Stimulated activated CD8-positive, alpha-beta memory T cell treated with anti-CD3 and anti-CD28 coated beads, Interleukin-4, amount 100 ng/mL, for 48 hours (primary cell): ENCODE measurements around the gene ENTREP1.
"Not testable (repeated sequence)": the region's sequence is repeated elsewhere in the genome, so short reads cannot be mapped to it uniquely, and the experiment has no call there.

Experiments used
- DNase-seq: peaks from one replicate; pipeline ENCODE4 v3.0.0-alpha.2; 2020

The ENTREP1 gene

DNA sequence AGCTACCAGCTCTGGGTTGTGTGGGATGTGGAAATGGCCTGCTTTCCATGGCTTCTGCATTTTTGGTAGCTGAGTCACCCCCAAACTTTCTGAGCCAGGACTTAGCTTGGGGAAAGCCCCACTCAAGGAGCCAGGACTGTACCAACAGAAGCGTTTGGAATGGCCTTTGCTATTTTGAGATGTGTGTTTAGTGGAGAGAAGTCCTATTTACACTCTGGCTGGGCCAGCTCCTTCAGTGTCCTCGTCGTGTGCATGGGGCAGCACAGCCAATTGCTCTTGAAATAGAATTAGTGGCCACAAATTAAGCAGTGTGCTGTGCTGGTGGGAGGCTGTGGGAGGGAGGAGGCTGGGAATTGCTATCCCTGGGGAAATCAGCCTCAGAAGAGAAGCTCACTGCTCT, 51.6 kb downstream of the ENTREP1 start:
- no peak for DNase-seq

DNA sequence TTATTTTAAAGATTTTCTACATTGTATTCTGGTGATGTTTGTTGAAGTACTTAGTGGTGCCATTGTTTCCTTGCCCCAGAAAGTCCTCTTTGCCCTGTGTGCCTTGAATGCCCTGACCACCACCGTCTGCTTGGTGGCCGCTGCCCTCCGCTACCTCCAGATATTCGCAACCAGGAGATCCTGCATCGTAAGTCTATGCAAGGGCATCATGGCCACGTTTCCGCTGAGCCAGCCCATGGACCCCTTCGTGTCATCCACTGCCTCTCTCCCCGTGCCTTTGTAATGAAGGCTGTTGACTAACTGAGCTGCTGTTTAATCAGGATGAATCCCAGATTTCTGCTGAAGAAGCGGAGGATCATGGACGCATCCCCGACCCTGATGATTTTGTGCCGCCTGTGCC, 52.3 kb downstream of the ENTREP1 start:
- DNase-seq, result no peak

DNA sequence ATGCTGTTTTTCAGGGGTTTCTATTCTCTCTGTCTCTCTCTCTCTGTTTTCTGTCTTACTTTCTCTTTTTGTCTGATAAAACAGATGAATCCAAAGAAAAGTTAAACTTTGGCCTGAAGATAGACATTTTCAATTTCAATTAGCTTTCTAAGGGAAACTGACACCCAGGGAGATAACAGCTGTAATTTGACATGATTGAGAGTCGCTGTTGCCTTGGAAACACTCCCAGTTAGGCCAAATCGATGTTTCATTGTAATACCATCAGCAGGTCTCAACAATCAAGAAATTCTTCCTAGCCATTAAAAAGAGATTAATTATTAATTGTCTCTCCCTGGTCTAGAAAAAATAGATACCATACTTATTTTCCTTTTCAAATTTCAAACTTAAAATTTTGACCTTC, 53.0 kb downstream of the ENTREP1 start:
- no peak for DNase-seq

DNA sequence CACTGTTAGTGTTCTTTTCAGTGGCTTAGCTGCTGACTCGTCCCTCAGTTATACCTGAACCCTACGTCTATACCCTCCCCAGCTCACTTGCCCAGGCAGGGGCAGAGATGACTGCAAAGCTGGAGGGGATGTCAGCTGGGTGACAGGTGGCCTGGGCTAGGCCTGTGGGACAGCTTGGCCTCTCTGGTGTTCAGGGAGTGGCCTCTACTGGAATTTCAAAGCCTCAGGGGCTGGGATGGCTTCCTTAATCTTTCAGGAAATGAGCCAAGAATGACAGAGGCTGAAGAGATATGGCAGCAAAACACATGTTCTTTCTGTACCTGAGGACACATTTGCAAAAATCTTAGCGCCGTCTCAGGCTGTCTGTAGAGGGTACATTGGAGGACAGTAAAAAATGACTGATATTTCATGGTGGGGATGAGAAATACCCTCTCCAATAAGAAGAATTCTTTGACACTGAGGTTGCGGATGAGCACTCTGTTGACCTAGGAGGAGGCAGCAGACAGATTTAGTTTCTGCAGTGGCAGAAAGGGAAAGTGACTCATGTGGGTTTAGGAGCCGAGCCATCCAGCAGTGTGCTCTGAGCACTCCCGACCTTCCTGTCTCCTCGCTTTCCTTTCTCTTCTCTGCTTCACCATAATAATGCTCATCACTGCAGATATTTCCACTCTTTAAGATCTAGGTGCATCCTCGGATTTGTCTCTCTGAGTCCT, 54.4 kb downstream of the ENTREP1 start:
- no peak for DNase-seq

DNA sequence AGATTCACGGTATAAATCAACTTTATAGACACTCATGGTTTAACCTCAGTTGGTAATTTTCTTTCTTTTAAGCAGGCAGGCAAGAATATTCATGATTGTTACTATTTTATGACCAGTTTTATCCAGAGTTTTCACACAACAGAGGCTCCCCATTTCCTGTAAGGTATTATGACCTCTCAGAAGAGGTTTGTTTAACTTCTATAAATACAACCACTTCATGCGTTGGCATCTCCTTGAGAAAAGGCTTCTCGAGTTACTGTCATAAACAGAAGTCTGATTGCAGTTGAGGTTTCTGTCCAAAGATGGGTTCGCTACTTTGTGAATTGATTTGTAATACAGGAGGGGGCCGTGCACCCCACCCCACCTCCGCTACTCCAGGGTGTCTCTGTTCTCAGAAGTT, 55.3 kb downstream of the ENTREP1 start:
- DNase-seq, result no peak

DNA sequence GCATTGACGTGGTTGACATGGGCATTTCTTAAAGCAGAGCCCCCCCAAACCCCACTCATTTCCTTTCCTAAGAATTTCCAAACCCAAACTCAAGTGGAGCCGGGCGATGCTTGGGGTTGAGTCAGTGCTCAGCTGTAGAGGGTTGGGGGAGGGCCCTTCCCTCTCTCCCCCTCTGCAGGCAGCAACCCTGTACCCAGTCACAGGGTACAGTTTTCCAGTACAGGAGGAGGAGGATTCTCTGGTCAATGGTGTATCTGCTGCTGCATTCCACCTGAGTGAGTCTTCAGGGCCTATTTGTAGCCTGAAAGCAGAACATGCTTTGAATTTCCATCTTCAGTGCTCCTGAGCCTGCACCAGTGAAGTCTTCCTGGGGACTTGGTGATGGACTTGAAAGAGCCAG, 55.8 kb downstream of the ENTREP1 start:
- no peak for DNase-seq

DNA sequence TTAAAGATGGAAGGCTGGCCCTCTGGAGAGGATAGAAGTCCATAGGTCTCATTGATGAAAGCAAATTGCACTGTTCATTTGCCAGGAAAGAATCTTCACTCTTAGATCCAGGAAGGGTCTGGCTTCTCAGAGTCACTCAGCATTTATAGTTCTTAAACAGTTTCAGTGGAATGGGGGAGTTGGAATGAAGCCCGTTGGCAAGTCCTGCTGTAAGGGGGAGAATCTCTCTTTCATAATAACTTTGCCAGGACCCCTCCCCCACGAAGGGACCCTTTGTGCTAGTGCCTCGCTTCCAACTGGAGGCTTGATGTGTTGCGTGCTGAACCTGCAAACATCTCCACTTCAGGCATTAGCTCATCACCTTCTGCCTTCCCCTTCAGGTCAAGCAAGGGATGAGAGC, 57.1 kb downstream of the ENTREP1 start:
- DNase-seq, result no peak

DNA sequence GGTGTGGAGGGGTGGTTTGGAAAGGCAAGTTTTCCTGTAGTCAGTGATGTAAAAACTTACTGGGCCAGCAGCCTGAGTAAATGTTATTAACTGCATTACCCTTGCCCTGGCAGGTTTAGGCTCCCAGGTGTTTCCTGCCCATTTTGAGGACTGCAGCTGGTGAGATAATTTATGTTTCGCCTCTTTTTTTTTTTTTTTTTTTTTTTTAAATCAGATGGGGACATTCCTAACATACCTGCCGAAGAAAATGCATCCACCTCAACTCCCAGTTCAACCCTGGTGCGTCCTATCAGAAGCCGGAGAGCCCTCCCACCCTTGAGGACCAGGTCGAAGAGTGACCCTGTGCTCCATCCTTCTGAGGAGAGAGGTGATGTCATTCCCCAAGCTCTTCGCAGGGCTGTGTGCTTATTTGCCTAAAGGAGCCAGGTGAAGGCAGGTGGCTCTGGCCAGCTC, 60.6 kb downstream of the ENTREP1 start:
- DNase-seq, result no peak

DNA sequence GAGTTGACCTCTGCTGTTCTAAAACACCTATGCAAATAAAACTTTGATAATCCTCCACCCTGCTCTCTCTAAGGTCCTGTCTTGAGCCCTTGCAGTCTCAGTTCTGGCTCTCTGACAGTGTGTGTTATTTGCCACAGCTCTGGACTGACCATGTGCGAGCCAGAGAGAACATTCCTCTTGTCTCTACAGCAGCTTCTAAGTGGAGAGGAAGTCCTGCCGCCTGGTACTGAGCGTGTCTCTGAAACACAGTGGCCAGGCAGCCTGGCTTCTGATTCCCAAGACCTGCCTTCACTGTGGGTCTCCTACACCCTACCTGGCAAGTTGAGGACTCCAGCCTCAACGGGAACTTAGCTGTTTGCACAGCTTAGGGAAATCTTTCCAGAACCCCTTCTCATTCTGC, 61.6 kb downstream of the ENTREP1 start:
- DNase-seq, result no peak

DNA sequence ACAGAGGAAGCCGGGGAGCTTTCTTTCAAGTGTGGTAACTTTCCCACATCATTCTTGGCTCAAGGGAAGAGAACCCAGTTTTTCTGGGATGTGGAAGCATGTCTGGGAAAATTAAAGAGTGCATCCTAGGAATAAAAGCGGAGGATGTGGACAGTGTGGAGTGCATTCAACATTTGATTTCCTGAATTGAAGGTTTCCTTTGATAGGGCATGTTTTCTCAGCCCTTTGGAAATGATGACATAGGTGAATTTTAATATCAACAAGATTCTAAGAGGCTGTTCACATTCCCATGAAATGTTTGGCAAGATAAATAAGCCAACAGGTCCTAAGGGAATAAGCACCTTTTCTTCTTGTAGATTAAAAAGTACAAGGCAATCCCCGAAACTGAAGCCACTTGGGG, 63.6 kb downstream of the ENTREP1 start:
- no peak for DNase-seq

DNA sequence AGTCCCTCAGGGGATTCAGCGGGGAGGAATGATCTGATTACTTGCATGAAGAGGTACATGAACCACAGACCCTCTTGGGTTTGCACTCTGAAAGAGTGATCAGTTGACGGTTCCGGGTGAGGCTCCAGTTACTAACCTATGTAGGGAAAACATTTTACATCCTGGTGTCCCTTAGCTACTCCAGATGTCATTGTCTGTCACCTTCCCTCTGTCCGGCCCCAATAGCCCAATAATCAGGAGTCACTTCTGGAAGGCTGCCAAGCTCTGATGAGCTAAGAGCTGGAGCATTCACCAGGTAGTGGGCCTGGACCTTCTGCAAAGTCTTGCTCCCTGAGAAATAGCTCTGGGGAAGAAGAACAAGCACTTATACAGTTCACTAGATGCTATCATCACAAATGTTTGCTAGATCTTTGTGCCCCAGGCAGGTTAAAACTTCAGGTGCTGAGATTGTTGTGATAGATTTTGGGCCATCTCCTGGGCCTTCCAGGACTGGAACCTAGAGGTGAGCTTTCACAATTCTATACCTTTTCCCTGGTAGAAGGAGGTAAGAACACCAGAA, 64.5 kb downstream of the ENTREP1 start:
- no peak for DNase-seq

DNA sequence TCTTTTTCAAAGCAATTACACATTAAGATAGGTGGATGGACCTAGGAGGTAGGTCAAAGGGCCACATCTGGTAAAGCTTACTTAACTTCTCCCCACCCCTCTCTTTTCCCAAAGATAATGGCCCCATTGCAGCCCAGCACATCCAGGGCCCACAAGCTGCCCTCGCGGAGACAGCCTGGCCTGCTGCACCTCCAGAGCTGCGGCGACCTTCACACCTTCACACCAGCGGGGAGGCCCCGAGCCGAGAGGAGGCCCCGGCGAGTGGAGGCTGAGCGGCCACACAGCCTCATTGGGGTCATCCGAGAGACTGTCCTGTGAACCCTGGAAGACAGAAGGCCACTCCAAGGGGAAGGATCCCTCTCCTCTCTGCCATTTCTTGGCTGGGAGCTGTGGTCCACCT, 66.5 kb downstream of the ENTREP1 start:
- DNase-seq, result no peak

DNA sequence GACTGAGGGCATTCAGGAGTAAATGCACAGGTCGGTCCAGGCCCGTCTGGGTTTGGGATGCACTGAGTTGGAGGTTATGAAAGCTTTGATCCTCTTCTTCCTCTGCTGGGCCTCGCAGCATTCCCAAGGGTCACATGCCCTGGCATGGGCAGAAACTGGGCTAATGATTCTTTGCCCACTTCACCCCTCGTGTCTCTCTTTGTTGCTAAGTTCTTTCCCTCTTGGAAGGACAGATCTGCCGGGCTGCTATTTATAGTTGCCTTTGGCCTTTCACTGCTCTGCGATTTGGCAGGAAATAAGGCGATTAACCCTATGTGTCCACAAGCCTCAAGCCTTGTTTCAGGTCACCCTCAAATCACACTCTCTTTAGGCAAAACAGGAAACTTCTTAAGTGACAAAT, 66.9 kb downstream of the ENTREP1 start:
- no peak for DNase-seq

DNA sequence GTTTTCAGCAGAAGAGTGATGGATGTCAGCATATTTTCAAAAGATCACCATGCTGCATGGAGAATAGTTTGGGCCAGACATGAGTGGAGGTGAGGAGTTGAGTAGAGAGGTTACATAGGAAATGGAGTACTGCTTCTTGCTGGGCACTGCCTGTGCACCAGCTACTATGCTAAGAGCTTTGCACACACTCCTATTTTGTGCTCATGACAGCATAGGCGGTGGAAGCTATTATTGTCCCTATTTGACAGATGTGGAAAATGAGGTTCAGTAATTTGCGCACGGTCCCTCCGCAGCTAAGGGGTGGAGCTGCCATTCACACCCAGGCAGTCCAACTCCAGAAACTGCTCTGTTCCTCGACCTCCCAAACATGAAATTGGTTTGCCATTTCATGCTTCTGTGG, 67.8 kb downstream of the ENTREP1 start:
- no peak for DNase-seq

DNA sequence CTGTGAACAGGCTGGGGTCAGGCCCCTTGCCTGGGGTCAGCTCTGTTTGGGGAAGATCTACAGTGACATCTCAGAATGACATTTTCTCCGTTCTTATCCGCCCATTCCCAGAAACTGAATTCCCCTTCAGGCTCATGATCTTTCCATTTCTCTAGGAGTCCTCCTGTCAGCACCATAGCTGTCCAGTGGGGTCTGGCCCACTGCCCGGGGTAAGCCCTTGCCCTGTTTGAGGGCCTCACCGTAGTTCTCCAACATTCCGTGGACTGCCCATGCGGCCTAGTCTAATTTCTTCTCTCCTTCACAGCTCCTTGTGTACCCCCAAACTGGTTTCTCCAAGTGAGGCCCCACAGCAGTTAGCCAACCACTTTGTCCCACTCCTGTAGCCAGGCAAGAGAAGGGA, 68.4 kb downstream of the ENTREP1 start:
- DNase-seq, result no peak

DNA sequence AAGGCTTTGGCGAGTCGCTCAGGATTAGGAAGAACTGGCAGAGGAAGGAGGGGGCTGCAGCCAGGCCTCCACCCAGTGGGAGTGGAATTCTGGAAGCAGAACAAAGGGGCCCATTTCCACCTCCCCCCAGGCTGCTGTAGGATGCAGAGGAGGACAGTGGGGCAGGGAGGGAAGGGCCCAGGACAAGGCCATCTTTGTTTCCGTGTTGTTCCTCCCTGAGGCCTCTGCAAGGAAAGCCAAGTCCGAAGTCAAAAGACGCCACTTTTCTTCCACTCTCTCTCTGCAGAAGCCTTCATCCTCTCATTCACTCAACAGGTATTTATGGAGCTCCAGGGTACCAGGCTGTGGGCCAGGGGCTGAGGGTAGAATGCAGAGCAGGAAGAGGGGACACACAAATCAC, 70.7 kb downstream of the ENTREP1 start:
- DNase-seq, result no peak

DNA sequence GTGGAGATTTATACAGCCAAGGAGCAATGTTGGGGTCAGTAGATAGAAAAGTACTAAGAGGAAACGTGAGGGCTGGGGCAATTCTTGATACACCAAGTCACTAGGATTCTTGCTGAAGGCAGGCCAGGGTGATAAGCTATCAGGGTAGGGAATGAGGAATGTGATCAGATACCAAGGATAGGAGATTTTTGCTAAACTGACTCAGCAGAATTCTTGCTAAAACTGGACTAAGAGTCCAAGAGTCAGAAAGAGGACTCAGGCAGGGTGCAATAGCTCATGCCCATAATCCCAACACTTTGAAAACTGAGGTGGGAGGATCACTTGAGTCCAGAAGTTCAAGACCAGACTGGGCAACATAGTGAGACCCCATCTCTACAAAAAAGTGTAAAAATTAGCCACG, 71.7 kb downstream of the ENTREP1 start:
- DNase-seq, result no peak

DNA sequence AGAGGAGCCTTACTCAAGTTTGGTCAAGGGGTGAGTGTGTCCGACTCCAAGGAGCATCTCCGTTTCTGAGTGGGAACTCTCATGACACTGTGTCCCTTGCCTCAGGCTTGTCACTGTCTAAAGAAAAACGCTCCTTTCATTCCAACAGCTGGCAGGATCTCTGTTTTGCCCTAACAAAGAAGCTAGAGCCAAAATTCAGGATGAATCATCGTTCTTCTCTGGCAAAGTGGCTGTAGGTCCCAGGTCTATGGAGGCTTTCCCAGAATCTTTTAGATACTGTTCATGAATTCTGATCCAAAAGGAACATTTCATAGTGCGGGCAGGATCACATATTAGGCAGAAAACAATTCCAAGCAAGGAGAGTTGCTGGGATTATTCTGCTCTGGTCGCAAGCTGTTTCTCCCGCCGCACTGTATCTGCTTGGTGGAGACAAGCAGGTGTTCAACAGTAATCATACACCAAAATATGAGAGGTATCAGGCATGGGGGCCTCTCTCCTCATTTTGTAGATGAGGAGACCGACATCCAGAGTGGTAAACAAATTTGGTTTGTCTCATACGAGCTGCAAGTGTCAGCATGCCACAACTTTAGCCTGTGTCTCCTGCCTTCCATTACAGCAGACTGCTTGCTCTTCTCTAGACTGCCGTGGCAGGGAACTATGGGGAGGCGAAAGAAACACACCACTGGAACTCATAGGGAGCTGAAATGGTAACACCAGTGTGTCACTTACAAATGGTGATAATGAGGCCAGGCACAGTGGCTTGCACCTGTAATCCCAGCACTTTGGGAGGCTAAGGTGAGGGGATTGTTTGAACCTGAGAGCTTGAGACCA, 72.6 kb downstream of the ENTREP1 start:
- no peak for DNase-seq

DNA sequence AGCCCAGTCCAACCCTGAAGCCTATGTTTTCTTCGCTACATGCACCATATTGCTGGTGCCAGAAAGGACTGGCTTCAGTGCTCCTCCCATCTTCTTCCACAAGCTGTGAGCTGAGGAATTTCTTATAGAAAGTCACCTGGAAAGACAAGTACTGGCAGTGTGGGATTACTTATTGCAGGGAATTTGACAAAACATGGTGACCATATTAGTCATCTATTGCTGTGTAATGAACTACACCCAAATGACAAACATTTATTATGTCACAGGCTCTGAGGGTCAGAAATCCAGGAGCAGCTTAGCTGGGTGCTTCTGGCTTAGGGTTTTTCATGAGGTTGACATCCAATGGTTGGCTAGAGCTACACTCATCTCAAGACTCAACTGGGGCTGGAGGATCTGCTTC, 75.5 kb downstream of the ENTREP1 start:
- no peak for DNase-seq

DNA sequence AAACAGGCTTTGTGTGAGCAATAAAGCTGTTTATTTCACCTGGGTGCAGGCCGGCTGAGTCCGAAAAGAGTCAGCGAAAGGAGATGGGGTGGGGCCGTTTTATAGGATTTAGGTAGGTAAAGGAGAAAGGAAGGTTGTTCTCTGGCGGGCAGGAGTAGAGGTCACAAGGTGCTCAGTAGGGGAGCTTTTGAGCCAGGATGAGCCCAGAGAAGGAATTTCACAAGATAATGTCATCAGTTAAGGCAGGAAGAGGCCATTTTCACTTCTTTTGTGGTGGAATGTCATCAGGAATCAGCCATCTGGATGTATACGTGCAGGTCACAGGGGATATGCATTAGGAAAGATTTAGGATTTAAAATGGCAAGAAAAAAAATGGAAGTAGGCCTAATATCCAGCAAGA, 84.9 kb downstream of the ENTREP1 start:
- DNase-seq, result not testable (repeated sequence)

DNA sequence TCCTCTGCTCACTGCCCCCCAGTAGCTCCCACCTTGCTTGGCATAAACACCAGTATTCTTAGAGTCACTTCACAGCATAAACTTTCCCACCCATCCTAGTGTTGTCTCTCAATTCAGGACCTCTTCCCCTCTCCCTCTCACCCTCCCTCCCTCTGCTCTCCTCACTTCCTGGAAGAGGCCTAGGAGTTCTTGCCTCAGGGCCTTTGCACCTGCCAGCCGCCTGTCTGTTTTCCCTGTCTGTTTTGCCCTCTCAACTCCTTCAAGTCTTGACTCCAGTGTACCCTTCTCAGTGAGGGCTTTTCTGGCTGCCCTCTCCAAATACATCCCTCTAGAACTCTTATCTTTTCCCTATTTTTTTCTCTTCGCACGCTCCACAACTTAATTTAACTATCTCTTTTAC, 86.2 kb downstream of the ENTREP1 start:
- DNase-seq, result no peak

DNA sequence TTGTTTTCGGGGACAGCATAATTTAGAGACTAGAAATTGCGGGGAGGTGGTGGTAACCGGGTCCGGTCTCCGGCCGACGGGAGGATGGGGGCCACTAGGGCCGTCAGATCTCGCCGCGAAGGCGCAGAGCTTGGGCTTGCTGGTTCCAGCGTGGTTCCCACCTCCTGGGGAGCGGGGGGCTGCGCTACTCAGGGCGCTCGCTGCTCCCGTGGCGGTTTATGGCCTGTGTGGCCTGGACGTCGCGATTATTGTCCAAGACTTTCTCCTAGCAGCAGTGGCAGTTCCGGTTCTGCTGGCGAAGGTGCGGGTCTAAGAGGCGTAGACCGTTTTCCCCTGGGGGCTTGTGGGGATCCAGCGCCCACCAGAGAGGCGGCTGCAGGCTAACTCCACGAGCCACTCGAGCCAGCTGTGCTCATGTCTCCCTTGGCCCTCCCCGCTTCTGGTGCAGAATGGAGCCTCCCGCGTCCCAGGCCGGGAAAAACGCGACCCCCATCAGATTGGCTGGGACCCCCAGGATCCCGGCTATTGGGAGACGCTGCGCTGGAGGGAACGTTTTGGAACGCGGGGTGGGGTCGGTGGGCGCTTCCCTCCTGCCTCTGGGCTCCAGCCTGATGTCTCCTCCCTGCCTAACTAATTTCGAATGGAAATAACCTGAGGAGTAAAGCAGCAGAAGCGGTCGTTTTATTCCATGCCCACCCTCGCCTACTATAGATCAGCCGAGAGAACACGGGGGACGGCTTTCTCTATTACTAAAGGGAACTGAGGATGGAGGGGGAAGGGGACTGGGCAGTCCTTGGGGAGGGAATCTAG, 87.1 kb downstream of the ENTREP1 start:
- DNase-seq, result no peak

DNA sequence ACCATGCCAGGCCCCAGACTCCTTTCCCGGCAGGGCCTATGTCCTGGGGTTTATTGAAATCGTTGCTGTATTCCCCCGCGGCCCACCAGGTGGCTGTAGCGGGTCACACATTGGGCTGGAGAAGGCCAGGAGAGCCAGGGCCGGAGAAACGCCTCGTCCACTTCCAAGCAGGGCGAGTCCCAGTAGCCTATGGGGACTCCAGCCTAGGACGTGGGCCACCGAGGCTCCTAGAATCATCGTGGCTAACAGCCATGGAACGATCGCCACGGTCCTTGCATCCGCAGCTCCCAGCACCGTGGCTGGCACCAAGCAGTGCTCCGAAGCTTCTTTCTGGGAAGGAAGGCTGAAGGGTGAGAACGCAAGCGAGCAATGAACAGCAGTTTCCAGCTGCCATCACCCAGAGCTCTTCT, 87.7 kb downstream of the ENTREP1 start:
- peak; percentile 27 for DNase-seq
